GM19025 (cell line): ENCODE measurements around the gene MXI1.
"Not testable (repeated sequence)": the region's sequence is repeated elsewhere in the genome, so short reads cannot be mapped to it uniquely, and the experiment has no call there.

ENCODE experiments used
- ATAC-seq: cut with Tn5 transposase; IDR thresholded peaks from one replicate; pipeline ENCODE4 v1.9.1; 2021; ENCODE audit warnings: mild to moderate bottlenecking, low read depth, moderate library complexity; ENCODE audit not compliant: unreplicated experiment

MXI1 gene

GRCh38 chr10:110306452-110306768 lies 99.0 kb downstream of the MXI1 start:
- no peak for ATAC-seq

DNA sequence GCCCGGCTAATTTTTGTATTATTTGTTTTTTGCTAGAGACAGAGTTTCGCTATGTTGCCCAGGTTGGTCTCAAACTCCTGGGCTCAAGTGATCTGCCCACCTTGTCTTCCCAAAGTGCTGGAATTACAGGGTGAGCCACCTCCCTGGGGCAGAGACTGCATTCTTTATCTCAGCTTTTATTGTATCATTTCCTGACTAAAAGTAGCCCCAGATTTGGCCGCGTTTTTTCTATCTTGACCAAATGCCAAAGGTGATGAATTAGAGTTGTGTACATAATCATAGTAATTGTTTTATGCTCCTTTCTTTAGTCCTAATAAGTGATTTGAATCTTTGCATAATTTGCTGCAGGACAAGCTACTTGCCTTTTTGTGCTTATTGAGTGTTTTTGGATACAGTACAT lies 100.4 kb downstream of the MXI1 start:
- no peak for ATAC-seq

- ATAC-seq: no peak
These were observed 103.3 kb downstream of the MXI1 start for GRCh38 chr10:110310741-110311140.

DNA sequence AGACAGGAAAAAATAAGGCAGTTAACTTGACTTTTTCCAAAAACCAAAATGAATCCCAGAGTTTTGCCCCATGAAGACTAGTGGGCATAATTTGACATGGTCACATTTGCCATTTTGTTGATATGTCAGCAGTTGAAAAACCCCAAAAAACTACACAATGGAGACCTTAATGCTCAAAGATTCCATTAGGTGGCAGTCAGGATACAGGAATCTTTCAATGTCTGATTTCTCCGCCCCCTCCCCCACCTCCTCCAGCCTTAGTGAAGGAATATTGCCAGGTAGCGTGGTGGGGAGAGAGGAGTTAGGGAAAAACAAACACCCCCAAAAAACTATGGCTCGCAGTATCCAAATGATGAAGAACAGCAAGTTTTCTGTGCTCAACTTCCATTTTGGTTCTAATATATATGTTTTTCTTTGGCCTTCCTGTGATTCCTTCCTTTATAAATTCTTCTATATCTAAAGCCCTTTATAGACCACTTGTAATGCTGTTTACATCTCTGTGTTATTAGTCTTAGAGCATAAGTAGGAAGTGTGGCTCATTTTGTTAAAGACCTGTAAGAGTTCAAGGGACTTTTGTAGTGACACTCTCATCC lies 104.0 kb downstream of the MXI1 start:
- no peak for ATAC-seq

DNA sequence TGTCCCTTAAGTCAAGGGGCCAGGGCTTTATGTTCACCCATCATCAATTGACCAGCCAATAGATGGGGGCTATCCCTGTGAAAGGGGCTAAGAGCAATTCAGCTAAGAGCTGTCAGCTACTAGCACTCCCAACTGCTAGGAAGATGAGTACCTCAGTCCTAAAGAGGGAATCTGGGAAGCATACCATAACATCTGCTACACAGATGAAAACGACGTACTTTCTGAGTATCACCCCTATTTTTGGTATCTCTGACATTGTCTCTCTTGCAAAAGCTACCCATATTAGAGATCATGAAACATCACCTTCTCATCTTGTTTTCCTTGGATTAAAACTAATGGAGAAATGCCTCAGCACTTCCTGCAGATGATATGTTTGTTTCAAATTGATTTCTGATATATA lies 104.8 kb downstream of the MXI1 start:
- ATAC-seq: no peak

GRCh38 chr10:110313674-110314073 lies 106.3 kb downstream of the MXI1 start:
- no peak for ATAC-seq

- ATAC-seq: no peak
These were observed 110.8 kb downstream of the MXI1 start for GRCh38 chr10:110317866-110318850.

- ATAC-seq: no peak
These were observed 114.6 kb downstream of the MXI1 start for GRCh38 chr10:110321869-110322620.

DNA sequence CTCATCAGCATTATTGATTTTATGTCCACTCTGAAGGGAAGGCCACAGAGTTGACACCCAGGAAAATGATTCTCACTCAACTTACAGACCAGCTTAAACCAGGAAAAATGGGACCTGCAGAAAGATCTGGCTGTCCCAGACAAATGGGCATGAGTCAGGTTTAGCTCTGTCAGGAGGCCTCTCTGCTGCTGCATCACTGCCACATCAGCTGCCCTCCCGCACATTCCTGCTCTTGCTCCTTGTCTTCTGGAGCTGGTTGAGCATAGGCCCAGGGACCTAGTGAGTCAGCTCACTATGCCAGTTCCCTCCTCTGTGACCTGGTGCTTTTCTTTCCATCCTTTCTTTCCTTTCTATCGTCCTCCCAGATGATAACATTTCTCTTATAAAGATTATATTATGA lies 116.1 kb downstream of the MXI1 start:
- no peak for ATAC-seq

- peak; percentile 43 for ATAC-seq
These were observed 116.9 kb downstream of the MXI1 start for GRCh38 chr10:110324201-110324804.

DNA sequence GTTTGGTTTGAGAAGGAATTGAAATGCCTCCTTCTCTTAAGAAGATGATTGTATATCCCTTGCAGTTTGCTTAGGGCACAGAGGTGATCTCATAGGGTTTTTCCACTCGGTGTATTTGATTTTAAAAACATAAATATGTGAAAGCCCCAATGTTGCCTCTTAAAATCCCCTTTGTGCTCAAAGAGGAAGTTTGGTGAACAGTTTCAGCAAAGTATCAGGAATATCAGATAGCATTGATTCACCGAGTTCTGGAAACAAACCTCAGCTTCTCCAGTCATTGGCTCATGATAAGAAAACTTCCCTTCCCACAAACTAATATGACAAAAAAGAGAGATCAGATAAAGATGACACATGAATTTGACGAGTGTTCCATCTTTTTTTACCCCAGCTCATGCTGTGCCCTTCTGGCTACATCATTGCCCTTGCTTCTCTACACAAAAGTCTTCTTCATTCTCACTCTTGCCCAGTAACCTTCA lies 117.4 kb downstream of the MXI1 start:
- ATAC-seq: peak; percentile 54

DNA sequence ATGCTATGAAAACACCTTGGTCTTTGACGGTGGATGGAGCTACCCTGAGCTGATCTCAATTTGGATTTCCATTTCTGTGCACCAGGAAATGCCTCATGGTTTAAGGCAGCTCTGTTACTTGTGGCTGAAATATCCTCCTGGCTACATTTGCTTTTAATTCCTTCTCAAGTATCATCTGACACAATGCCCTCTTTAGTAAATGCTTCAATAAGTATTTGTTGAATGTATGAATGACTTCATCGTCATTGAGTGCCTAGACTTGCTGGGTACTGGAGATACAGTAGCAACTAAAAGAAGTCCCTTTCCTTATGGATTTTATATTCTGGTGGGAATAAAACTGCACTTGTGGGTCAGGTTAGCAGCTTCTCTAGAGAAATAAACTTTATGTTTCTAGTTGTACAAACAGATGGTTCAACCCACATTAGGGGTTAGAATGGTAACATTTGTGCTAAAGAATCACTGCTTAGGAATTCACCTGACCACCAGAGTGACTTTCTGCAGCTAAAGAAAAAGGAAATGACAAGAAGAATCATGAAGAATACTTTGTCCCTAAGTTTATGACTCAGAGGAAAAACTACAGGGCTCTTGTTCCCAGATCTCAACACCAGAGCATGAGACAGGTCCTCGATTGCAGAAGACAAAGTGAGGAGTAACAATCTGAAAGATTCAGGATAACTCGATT lies 119.1 kb downstream of the MXI1 start:
- ATAC-seq: no peak

- ATAC-seq: no peak
These were observed 120.0 kb downstream of the MXI1 start for GRCh38 chr10:110327262-110327914.

DNA sequence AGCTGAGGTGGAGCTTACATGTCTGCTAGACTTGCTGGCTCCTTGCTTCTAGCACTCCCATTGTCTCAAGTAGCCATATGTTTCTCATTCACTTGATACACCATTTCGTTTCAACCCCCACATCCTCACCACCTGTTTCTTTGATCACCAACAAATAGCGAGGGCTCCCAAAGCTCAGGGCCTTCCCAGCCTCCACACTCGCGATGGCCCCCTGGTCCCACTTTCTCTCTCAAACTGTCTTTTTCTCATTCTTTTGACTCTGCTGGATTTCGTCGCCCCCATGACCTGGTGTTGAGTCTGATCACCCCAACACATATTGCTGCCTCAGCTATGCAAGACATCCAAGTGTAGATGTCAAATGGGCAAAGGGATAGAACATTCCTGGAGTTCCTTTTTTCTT lies 123.3 kb downstream of the MXI1 start:
- no peak for ATAC-seq

GRCh38 chr10:110331226-110331795 lies 123.9 kb downstream of the MXI1 start:
- ATAC-seq: not testable (repeated sequence)

- ATAC-seq: no peak
These were observed 126.8 kb downstream of the MXI1 start for GRCh38 chr10:110334061-110334656.

DNA sequence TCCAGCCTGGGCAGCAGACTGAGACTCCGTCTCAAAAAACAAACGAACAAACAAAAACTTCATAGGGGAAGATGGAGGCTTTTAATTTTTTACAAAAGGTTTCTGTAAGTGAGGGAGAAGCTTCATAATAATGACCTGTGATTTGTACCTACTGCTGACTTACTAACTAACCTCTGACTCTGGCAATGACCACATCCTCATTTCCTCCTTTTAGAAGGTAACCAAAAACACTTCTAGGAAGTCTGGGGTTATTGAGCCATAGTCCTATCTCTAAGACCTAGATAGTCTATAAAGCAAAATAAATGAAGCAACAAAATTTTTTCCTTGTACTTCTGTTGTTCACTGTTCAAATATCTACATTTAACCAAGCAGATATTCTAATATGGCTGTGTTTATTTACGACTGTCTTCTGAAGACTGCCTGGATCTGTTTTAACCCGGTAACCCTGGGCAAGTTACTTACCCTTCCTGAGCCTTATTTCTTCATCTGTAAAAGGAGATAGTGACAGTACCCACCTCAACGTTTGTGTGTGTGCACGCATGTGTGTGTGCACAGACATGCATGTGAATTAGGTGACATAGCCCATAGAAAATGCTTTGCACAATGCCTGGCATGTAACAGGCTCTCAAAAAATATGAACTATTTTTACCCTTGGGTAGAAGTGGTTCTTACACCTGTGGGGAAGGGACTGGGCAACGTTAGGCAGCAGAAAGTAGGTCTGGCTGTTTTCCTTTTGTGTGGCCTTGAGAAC lies 128.1 kb downstream of the MXI1 start:
- ATAC-seq: no peak

GRCh38 chr10:110336111-110336721 lies 128.8 kb downstream of the MXI1 start:
- no peak for ATAC-seq
